Hepatocyte (in vitro differentiated cells): ENCODE measurements around the gene ADD2. TPM values are rescaled to one million over a fixed set of nuclear protein-coding genes. Genes with fewer than 3 reads are reported as not detected.

Experiments
- DNase-seq: peaks from one replicate; pipeline ENCODE4 v3.0.0-alpha.2; 2016; ENCODE audit warnings: low spot score
- H2AFZ ChIP-seq: fragments of 200-600 bp; sonication (generic); 2 replicates; pipeline ENCODE4 v1.6.0; 2016; ENCODE audit warnings: antibody characterized with exemption, mild to moderate bottlenecking
- H3K27ac ChIP-seq: fragments of 200-600 bp; sonication (generic); 2 replicates; pipeline ENCODE4 v1.5.1; 2016; ENCODE audit warnings: mild to moderate bottlenecking
- H3K27me3 ChIP-seq: fragments of 200-600 bp; sonication (generic); 2 replicates; pipeline ENCODE4 v1.6.1; 2016
- H3K36me3 ChIP-seq: fragments of 200-600 bp; sonication (generic); replicated peaks from 2 replicates; pipeline ENCODE4 v1.5.1; 2016; ENCODE audit warnings: low read depth; ENCODE audit not compliant: insufficient read depth
- H3K4me1 ChIP-seq: fragments of 200-600 bp; sonication (generic); 2 replicates; pipeline ENCODE4 v1.5.1; 2016; ENCODE audit warnings: mild to moderate bottlenecking, moderate library complexity; ENCODE audit not compliant: insufficient read depth
- H3K4me2 ChIP-seq: fragments of 200-600 bp; sonication (generic); 2 replicates; pipeline ENCODE4 v1.6.0; 2016
- H3K4me3 ChIP-seq: fragments of 200-600 bp; sonication (generic); 2 replicates; pipeline ENCODE4 v1.5.1; 2016; ENCODE audit warnings: mild to moderate bottlenecking
- H3K79me2 ChIP-seq: fragments of 200-600 bp; sonication (generic); 2 replicates; pipeline ENCODE4 v1.6.0; 2017; ENCODE audit warnings: mild to moderate bottlenecking
- H3K9me2 ChIP-seq: fragments of 200-600 bp; sonication (generic); replicated peaks from 2 replicates; pipeline ENCODE4 v1.6.0; 2017; ENCODE audit warnings: mild to moderate bottlenecking; ENCODE audit not compliant: insufficient read depth
- H3K9me3 ChIP-seq: fragments of 200-600 bp; sonication (generic); 2 replicates; pipeline ENCODE4 v1.5.1; 2016; ENCODE audit warnings: low read depth, mild to moderate bottlenecking
- H4K20me1 ChIP-seq: fragments of 200-600 bp; sonication (generic); 2 replicates; pipeline ENCODE4 v1.6.0; 2016; ENCODE audit warnings: mild to moderate bottlenecking; ENCODE audit not compliant: insufficient read depth, poor library complexity, severe bottlenecking
- CTCF ChIP-seq: fragments of 200-600 bp; sonication (generic); IDR thresholded peaks from 2 replicates; pipeline ENCODE4 v1.5.1; 2016; ENCODE audit warnings: antibody characterized with exemption, mild to moderate bottlenecking; ENCODE audit not compliant: poor library complexity
- EZH2 ChIP-seq: fragments of 200-600 bp; sonication (generic); IDR thresholded peaks from 2 replicates; pipeline ENCODE4 v1.6.1; 2016; ENCODE audit warnings: antibody characterized with exemption, mild to moderate bottlenecking, borderline replicate concordance
- EZH2phosphoT487 ChIP-seq: fragments of 200-600 bp; sonication (generic); IDR thresholded peaks from one replicate; pipeline ENCODE4 v1.6.1; 2018; ENCODE audit warnings: antibody characterized with exemption, mild to moderate bottlenecking, low read depth, moderate library complexity; ENCODE audit not compliant: unreplicated experiment, severe bottlenecking
- WGBS: methylation state at CpG from one replicate; pipeline ENCODE4 v1.1.6; 2016; ENCODE audit warnings: low lambda C conversion rate; ENCODE audit errors: missing lambda C conversion rate; 5-methylcytosine and 5-hydroxymethylcytosine counted together
- polyA plus RNA-seq: library from polyadenylated mRNA; unstranded; fragments of >200 nt; fragmentation: Nextera tagmentation; extraction: Ambion mirVana; gene quantifications from 2 replicates; pipeline ENCODE4 v1.2.1, GENCODE V29; 2016
- total RNA-seq: library from RNA; depleted of rRNA; stranded (reverse); fragments of >200 nt; gene quantifications from 2 replicates; pipeline ENCODE4 v1.2.3, GENCODE V29; 2014

ADD2 gene
- total and polyA plus RNA-seq, 2 experiments from 2014 or later: 0.74 to 2.4 TPM

GRCh38 chr2:70728128-70728527 is 39.9 kb downstream of the ADD2 start:
- DNase-seq: no peak
- Histone ChIP-seq H3K79me2 (no peaks in the 10 kb centered on the region), H4K20me1 (no peaks in the 10 kb centered on the region), H2AFZ (no peak overlapping the region), H3K36me3 (no peaks in the 10 kb centered on the region), H3K27me3 (peaks cover 11% of the 10 kb centered on the region), H3K4me3 (no peak overlapping the region), H3K4me1 (no peaks in the 10 kb centered on the region), H3K9me3 (no peaks in the 10 kb centered on the region), H3K4me2 (no peak overlapping the region), H3K27ac (no peak overlapping the region), H3K9me2 (no peaks in the 10 kb centered on the region)
- TF ChIP-seq EZH2 (no peak), EZH2phosphoT487 (no peak), CTCF (no peak)
- WGBS: 63% methylated on average over 7 of the region's 7 CpGs

- no peak for TF ChIP-seq EZH2phosphoT487
- no peak for TF ChIP-seq CTCF
- TF ChIP-seq EZH2: no peak
- H3K4me3 ChIP-seq: no peak overlapping the region
- H3K27me3 ChIP-seq: peaks cover 6% of the 10 kb centered on the region
- H3K27ac ChIP-seq: no peak overlapping the region
- H3K9me3 ChIP-seq: no peaks in the 10 kb centered on the region
- H3K4me2 ChIP-seq: no peak overlapping the region
- no peaks in the 10 kb centered on the region for H3K4me1 ChIP-seq
- H3K79me2 ChIP-seq: no peaks in the 10 kb centered on the region
- WGBS: 88% methylated on average over 11 of the region's 11 CpGs
- no peaks in the 10 kb centered on the region for H3K9me2 ChIP-seq
- no peaks in the 10 kb centered on the region for H3K36me3 ChIP-seq
- no peaks in the 10 kb centered on the region for H4K20me1 ChIP-seq
- no peak overlapping the region for H2AFZ ChIP-seq
- no peak for DNase-seq
These were observed 40.9 kb downstream of the ADD2 start for GRCh38 chr2:70726947-70727725.

- Histone ChIP-seq H3K9me3 (no peaks in the 10 kb centered on the region), H3K27me3 (no peaks in the 10 kb centered on the region), H3K36me3 (no peaks in the 10 kb centered on the region), H3K79me2 (no peaks in the 10 kb centered on the region), H3K27ac (no peak overlapping the region), H3K9me2 (no peaks in the 10 kb centered on the region), H3K4me3 (no peak overlapping the region), H3K4me1 (no peaks in the 10 kb centered on the region), H2AFZ (no peak overlapping the region), H4K20me1 (no peaks in the 10 kb centered on the region), H3K4me2 (no peak overlapping the region)
- no peak for DNase-seq
- WGBS: 95% methylated on average over 3 of the region's 3 CpGs
- TF ChIP-seq CTCF (no peak), EZH2phosphoT487 (no peak), EZH2 (no peak)
These were observed 42.5 kb downstream of the ADD2 start for GRCh38 chr2:70725505-70725904.
